GM12878 (cell line): Measurements from ENCODE around the gene LRIT2. TPM values are rescaled to one million over a fixed set of nuclear protein-coding genes. Genes with fewer than 3 reads are reported as not detected.

Experiments used
- ATAC-seq: fragments of 200-7000 bp; cut with Tn5 transposase; 3 replicates; pipeline ENCODE4 v1.9.1; 2020; ENCODE audit warnings: mild to moderate bottlenecking, moderate library complexity
- BruUV-seq: library from RNA; stranded (reverse); fragments of 400-500 nt; replicated peaks from 2 replicates; lab custom pipeline; 2021; lab: Mats Ljungman, UMichigan
- CTCF ChIA-PET: fragments of 300-600 bp; sonication (Branson Sonifier 250); formaldehyde crosslinking; extraction: SDS; loops from one replicate; lab custom pipeline; 2021; ENCODE audit warnings: inconsistent platforms; lab: Yijun Ruan, JAX
- POLR2A ChIA-PET: fragments of 350-600 bp; formaldehyde crosslinking; extraction: SDS; loops from one replicate; lab custom pipeline; 2021; ENCODE audit warnings: inconsistent platforms; lab: Charles Lee
- RAD21 ChIA-PET: fragments of 300-600 bp; sonication (Branson Sonifier 250); formaldehyde crosslinking; loops from one replicate; lab custom pipeline; 2023; ENCODE audit warnings: antibody characterized with exemption; ENCODE audit not compliant: unreplicated experiment; lab: Charles Lee
- SMC1A ChIA-PET: fragments of 300-600 bp; sonication (Branson Sonifier 250); formaldehyde crosslinking; loops from one replicate; lab custom pipeline; 2023; ENCODE audit not compliant: unreplicated experiment, uncharacterized antibody; lab: Charles Lee
- DNase-seq: peaks from one replicate; pipeline ENCODE4 v3.0.0-alpha.2; 2011; ENCODE audit warnings: low read depth, low spot score
- FAIRE-seq: peaks from 3 replicates; lab custom pipeline; 2011; peaks lifted over from hg19 to GRCh38; lab: Jason Lieb, UNC
- H2AFZ ChIP-seq: 2 replicates; pipeline ENCODE4 v1.6.0; 2011; ENCODE audit warnings: low read depth, low read length, control low read depth; ENCODE audit not compliant: control insufficient read depth
- H3K27ac ChIP-seq: 2 replicates; pipeline ENCODE4 v1.5.1; 2011; ENCODE audit warnings: control low read depth; ENCODE audit not compliant: control insufficient read depth, insufficient read depth
- H3K27me3 ChIP-seq, 2 experiments: replicated peaks in 1 of 2; 2 replicates each; pipeline versions ENCODE4 v1.6.0 to v1.6.1; 2011; ENCODE audit warnings: low read length in 1 of 2; ENCODE audit not compliant: control insufficient read depth in 2 of 2, insufficient read depth in 2 of 2
- H3K36me3 ChIP-seq, 2 experiments: 2 replicates each; pipeline ENCODE4 v1.5.1; 2011; ENCODE audit warnings: low read length in 1 of 2; ENCODE audit not compliant: control insufficient read depth in 2 of 2, insufficient read depth in 2 of 2
- H3K4me1 ChIP-seq: 2 replicates; pipeline ENCODE4 v1.6.1; 2011; ENCODE audit warnings: mild to moderate bottlenecking, low read length, moderate library complexity, mixed read lengths; ENCODE audit not compliant: control insufficient read depth, insufficient read depth
- H3K4me2 ChIP-seq: 2 replicates; pipeline ENCODE4 v1.6.0; 2011; ENCODE audit warnings: control low read depth; ENCODE audit not compliant: control insufficient read depth, insufficient read depth
- H3K4me3 ChIP-seq: fragments of 200-600 bp; sonication (generic); 2 replicates; pipeline ENCODE4 v1.5.1; 2016
- H3K79me2 ChIP-seq: 2 replicates; pipeline ENCODE4 v1.6.0; 2011; ENCODE audit warnings: low read length; ENCODE audit not compliant: control insufficient read depth, insufficient read depth
- H3K9ac ChIP-seq: 2 replicates; pipeline ENCODE4 v1.8.0; 2011; ENCODE audit warnings: low read length, control low read depth, mixed read lengths; ENCODE audit not compliant: control insufficient read depth, insufficient read depth
- H3K9me3 ChIP-seq: replicated peaks from 3 replicates; pipeline ENCODE4 v1.5.1; 2011; ENCODE audit warnings: mild to moderate bottlenecking, low read length; ENCODE audit not compliant: control insufficient read depth, insufficient read depth
- H4K20me1 ChIP-seq: 2 replicates; pipeline ENCODE4 v1.6.0; 2011; ENCODE audit not compliant: control insufficient read depth, insufficient read depth
- EZH2 ChIP-seq: IDR thresholded peaks from 2 replicates; pipeline ENCODE4 v1.6.1; 2012; ENCODE audit warnings: low read depth, mild to moderate bottlenecking, control low read depth, inconsistent platforms, low read length, borderline replicate concordance; ENCODE audit not compliant: control insufficient read depth
- FOS ChIP-seq: IDR thresholded peaks from 3 replicates; pipeline ENCODE4 v1.6.1; 2011; ENCODE audit warnings: borderline replicate concordance; ENCODE audit not compliant: insufficient read length; ENCODE audit errors: extremely low read depth
- HCFC1 ChIP-seq: fragments of 150-350 bp; IDR thresholded peaks from 2 replicates; pipeline ENCODE4 v1.6.1; 2014; ENCODE audit warnings: low read length
- HDAC6 ChIP-seq: fragments of 200-600 bp; sonication (generic); IDR thresholded peaks from one replicate; pipeline ENCODE4 v1.8.0; 2017; ENCODE audit warnings: antibody characterized with exemption; ENCODE audit not compliant: unreplicated experiment
- IRF3 ChIP-seq: fragments of 450-650 bp; IDR thresholded peaks from 2 replicates; pipeline ENCODE4 v1.6.1; 2014; ENCODE audit warnings: mild to moderate bottlenecking
- JUNB ChIP-seq: IDR thresholded peaks from 2 replicates; pipeline ENCODE4 v1.6.1; 2016; ENCODE audit warnings: antibody characterized with exemption, mild to moderate bottlenecking
- MXI1 ChIP-seq: fragments of 150-350 bp; IDR thresholded peaks from 2 replicates; pipeline ENCODE4 v1.6.1; 2011; ENCODE audit warnings: low read depth, mild to moderate bottlenecking, inconsistent platforms, low read length, improper control_type of control experiment
- NFYB ChIP-seq: IDR thresholded peaks from 2 replicates; pipeline ENCODE4 v1.6.1; 2011; ENCODE audit warnings: low read depth, mild to moderate bottlenecking, low read length, improper control_type of control experiment, moderate library complexity; ENCODE audit not compliant: insufficient read depth
- PML ChIP-seq: IDR thresholded peaks from 2 replicates; pipeline ENCODE4 v1.6.1; 2012; ENCODE audit warnings: low read length, inconsistent platforms
- POU2F2 ChIP-seq: IDR thresholded peaks from 3 replicates; pipeline ENCODE4 v1.6.1; 2011; ENCODE audit warnings: low read depth, mild to moderate bottlenecking, low read length, borderline replicate concordance
- RCOR1 ChIP-seq: conservative IDR thresholded peaks from 2 replicates; pipeline ENCODE4 v1.6.1; 2012; ENCODE audit warnings: low read depth, low read length, improper control_type of control experiment
- RELA ChIP-seq: fragments of 450-650 bp; IDR thresholded peaks from 2 replicates; pipeline ENCODE4 v1.8.0; 2014; ENCODE audit warnings: borderline replicate concordance; ENCODE audit not compliant: partially characterized antibody
- SREBF2 ChIP-seq: IDR thresholded peaks from 2 replicates; pipeline ENCODE4 v1.6.1; 2012; ENCODE audit warnings: mild to moderate bottlenecking, low read length
- TAF1 ChIP-seq: IDR thresholded peaks from 2 replicates; pipeline ENCODE4 v1.6.1; 2011; ENCODE audit warnings: mild to moderate bottlenecking, low read depth, low read length, borderline replicate concordance
- TCF7 ChIP-seq: IDR thresholded peaks from 2 replicates; pipeline ENCODE4 v1.6.1; 2014; ENCODE audit warnings: antibody characterized with exemption, borderline replicate concordance
- ZBTB11 ChIP-seq: fragments of 450-650 bp; formaldehyde crosslinking; IDR thresholded peaks from 2 replicates; pipeline ENCODE4 v1.5.0; 2022; ENCODE audit warnings: mild to moderate bottlenecking, missing genetic modification characterization
- ZNF207 ChIP-seq: fragments of 450-650 bp; IDR thresholded peaks from 2 replicates; pipeline ENCODE4 v1.6.1; 2014; ENCODE audit warnings: antibody characterized with exemption, mild to moderate bottlenecking, borderline replicate concordance
- ZNF384 ChIP-seq: IDR thresholded peaks from 2 replicates; pipeline ENCODE4 v1.6.1; 2012; ENCODE audit warnings: low read depth, mild to moderate bottlenecking, low read length, improper control_type of control experiment, borderline replicate concordance
- WGBS: methylation state at CpG from one replicate; pipeline ENCODE4 v1.1.6; 2016; ENCODE audit warnings: low lambda C conversion rate; ENCODE audit not compliant: insufficient replicate concordance, insufficient coverage; ENCODE audit errors: missing lambda C conversion rate; 5-methylcytosine and 5-hydroxymethylcytosine counted together
- in situ Hi-C: fragments of 300-500 bp; cut with MboI; formaldehyde crosslinking; loops from 9 replicates; pipeline ENCODE4 v1.14.3; 2018; ENCODE audit warnings: mixed read lengths
- intact Hi-C: fragments of 100-400 bp; cut with micrococcal nuclease; formaldehyde crosslinking; loops from one replicate; pipeline ENCODE4 v1.14.2; 2022; ENCODE audit not compliant: unreplicated experiment
- polyA plus RNA-seq, 11 experiments: library from polyadenylated mRNA; depleted of rRNA in 4 of 11; unstranded in 6 of 11; stranded (reverse) in 5 of 11; fragments of >200 nt; fragmentation: Nextera tagmentation in 4 of 11; fragmentation: Illumina TruSeq in 1 of 11; extraction: Ambion mirVana in 4 of 11; extraction: Trizol in 1 of 11; gene quantifications; 1 replicate in 1 of 11; 2 replicates in 10 of 11; pipeline versions ENCODE4 v1.2.1 to v1.2.3, GENCODE V29; 2011 to 2016; ENCODE audit warnings: inconsistent platforms in 2 of 11, missing spikeins in 2 of 11, low read depth in 1 of 11
- total RNA-seq, 4 experiments: library from RNA; depleted of rRNA in 3 of 4; stranded (reverse); fragments of >200 nt in 3 of 4; fragmentation: Illumina TruSeq in 1 of 4; extraction: Trizol in 1 of 4; gene quantifications; 2 replicates each; pipeline versions ENCODE4 v1.2.1 to v1.2.3, GENCODE V29; 2013 to 2021

Gene LRIT2
- total and polyA plus RNA-seq, 10 of the 15 experiments (the other 5 are each of a cell fraction or from before 2014, with no cell fraction given), result not detected

DNA sequence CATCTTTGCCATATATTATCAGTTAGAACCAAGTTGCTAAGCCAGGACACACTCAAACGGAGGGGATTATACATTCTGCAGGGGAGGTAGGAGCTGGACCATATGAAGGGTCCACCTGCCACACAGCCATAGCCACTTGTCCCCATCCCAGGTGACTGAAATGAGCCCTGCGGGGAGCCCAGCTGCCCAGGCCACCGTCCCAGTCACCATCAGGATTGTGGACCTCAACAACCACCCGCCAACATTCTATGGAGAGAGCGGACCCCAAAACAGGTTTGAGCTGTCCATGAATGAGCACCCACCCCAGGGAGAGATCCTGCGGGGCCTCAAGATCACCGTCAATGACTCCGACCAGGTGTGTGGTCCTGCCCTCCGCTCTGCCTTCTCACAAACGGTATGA lies 17.3 kb downstream of the LRIT2 start (continued):
- TF ChIP-seq ZBTB11, result no peak
- TF ChIP-seq TAF1, result no peak
- TF ChIP-seq ZNF207, result no peak
- TF ChIP-seq PML, result no peak
- no peak for TF ChIP-seq NFYB

GRCh38 chr10:84205853-84206525 lies 19.4 kb downstream of the LRIT2 start:
- intact Hi-C loops, result loop anchor here (1.0 to 5.0 kb wide), 4 partner anchors 45 to 319 kb away; no protein-coding TSS in a partner anchor
- in situ Hi-C loops, result loop anchor here (10.0 kb wide), 1 partner anchor 61 kb away; no protein-coding TSS in a partner anchor
- RAD21 ChIA-PET, result interaction anchor here (0.7 to 2.7 kb wide), 6 partner anchors 45 to 67 kb away, joined by 3 to 9 read pairs (median 8); partner anchors contain the start of gene GHITM
- H3K79me2 ChIP-seq, result no peaks in the 10 kb centered on the region
- H3K27me3 ChIP-seq, result peaks cover 0 to 7% of the 10 kb centered on the region in 2 experiments
- H3K4me2 ChIP-seq, result no peak overlapping the region
- CTCF ChIA-PET, result interaction anchor here (0.8 to 28.3 kb wide), 15 partner anchors 9 to 179 kb away, joined by 3 to 788 read pairs (median 4); partner anchors contain the start of genes CDHR1, GHITM and GPR15LG
- ATAC-seq (no peak), DNase-seq (no peak), FAIRE-seq (no peak)
- H3K36me3 ChIP-seq, result no peaks in the 10 kb centered on the region
- SMC1A ChIA-PET, result interaction anchor here (1.0 to 15.0 kb wide), 11 partner anchors 9 to 67 kb away, joined by 3 to 155 read pairs (median 5); partner anchors contain the start of gene GPR15LG
- no peak overlapping the region for H3K27ac ChIP-seq
- H2AFZ ChIP-seq, result no peak overlapping the region
- H3K9ac ChIP-seq, result no peak overlapping the region
- no peaks in the 10 kb centered on the region for H3K4me1 ChIP-seq
- whole genome bisulfite sequencing, result 31% methylated on average over 6 of the region's 6 CpGs
- no peaks in the 10 kb centered on the region for H3K9me3 ChIP-seq
- POLR2A ChIA-PET, result no interaction called here
- no TSS peak for BruUV-seq
- H3K4me3 ChIP-seq, result no peak overlapping the region
- no peaks in the 10 kb centered on the region for H4K20me1 ChIP-seq
- no peak for TF ChIP-seq RCOR1
- TF ChIP-seq JUNB, result no peak
- no peak for TF ChIP-seq EZH2
- no peak for TF ChIP-seq POU2F2
- TF ChIP-seq HCFC1, result no peak
- TF ChIP-seq RELA, result no peak
- TF ChIP-seq IRF3, result no peak
- no peak for TF ChIP-seq FOS
- TF ChIP-seq SREBF2, result no peak
- TF ChIP-seq ZNF384, result no peak
- TF ChIP-seq MXI1, result no peak
- no peak for TF ChIP-seq TCF7
- TF ChIP-seq HDAC6, result no peak
